GM10266 (cell line): Measurements from ENCODE around the gene RPS18.

Experiments
- DNase-seq: peaks from one replicate; pipeline ENCODE4 v3.0.0; 2012; ENCODE audit errors: extremely low spot score
- TF ChIP-seq, protein P1 (sequence below): IDR thresholded peaks from 2 replicates; pipeline ENCODE4 v1.5.1; 2012; ENCODE audit warnings: mild to moderate bottlenecking, low read depth; ENCODE audit not compliant: control insufficient read depth, insufficient read depth; ENCODE audit errors: missing control alignments

The RPS18 gene

DNA sequence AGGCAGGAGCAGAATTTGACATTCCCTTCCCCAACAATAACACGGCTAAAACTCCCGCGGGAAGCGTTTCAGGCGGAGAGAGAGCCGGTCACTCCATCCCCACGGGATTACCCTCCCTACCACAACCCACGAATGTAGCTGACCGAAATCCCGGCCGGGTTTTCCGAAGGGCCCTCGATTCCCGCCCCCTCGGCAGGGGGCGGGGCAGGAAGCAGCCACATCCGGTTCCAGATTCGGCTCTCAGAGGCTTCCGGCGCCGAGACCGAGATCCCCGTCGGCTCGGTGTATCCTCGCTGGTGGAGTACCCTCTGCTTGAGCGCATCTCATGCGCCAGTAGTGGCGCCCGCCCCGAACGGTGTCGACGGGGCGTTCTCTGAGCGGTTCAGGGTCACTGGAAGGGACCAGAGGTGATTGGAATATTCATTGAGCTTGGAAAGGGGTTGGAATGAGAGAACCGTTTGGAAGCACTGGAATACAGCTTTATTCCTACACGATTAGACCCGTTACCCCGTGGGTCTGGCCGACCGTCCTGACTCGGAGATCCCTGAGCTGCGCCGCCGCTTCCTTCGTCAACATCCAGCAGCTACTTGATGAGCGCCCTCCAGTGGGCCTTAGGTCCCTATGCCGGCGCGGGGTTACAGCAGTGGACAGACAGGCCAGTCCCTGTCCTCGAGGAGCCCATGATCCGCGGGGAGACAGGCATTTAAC is 27.5 kb downstream of the RPS18 start:
- DNase-seq = peak; percentile 88
- TF ChIP-seq, protein P1, sequence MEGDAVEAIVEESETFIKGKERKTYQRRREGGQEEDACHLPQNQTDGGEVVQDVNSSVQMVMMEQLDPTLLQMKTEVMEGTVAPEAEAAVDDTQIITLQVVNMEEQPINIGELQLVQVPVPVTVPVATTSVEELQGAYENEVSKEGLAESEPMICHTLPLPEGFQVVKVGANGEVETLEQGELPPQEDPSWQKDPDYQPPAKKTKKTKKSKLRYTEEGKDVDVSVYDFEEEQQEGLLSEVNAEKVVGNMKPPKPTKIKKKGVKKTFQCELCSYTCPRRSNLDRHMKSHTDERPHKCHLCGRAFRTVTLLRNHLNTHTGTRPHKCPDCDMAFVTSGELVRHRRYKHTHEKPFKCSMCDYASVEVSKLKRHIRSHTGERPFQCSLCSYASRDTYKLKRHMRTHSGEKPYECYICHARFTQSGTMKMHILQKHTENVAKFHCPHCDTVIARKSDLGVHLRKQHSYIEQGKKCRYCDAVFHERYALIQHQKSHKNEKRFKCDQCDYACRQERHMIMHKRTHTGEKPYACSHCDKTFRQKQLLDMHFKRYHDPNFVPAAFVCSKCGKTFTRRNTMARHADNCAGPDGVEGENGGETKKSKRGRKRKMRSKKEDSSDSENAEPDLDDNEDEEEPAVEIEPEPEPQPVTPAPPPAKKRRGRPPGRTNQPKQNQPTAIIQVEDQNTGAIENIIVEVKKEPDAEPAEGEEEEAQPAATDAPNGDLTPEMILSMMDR = peak; percentile 72

DNA sequence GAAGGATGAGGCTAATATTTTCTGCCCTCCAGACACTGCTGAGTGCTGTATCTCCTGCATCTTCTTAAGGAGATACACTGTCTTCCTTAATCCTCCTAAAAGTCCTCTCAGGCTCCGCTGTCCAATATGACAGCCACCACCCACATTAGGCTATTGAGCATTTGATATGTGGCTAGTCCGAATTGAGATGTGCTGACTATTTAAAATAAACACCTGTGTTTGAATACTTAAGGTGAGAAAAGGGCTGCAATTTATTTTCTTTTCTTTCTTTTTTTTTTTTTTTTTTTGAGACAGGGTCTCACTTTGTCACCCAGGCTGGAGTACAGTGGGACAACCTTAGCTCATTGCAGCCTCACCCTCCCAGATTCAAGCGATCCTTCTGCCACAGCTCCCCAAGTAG is 30.0 kb downstream of the RPS18 start:
- TF ChIP-seq, protein P1 = no peak
- DNase-seq = no peak

DNA sequence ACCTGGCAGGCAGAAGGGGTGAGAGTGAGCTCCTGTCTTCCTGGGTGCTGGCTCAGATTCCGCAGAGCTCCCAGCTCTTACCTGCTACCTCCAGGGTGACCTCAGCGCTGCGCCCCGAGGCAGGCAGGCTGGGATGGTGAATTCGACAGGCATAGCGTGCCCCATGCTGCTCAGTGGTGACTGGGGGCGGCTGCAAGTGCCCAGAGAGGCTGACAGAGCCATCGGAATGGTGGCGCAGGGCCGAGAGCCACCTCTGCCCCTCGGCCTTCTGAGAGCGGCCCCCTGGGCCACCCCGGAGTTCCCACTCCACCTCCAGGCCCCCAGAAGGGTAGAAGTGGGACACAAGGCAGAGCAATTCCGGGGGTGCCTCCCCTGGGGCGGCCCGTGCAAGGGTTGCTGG is 32.3 kb downstream of the RPS18 start:
- TF ChIP-seq, protein P1 = no peak
- no peak for DNase-seq

DNA sequence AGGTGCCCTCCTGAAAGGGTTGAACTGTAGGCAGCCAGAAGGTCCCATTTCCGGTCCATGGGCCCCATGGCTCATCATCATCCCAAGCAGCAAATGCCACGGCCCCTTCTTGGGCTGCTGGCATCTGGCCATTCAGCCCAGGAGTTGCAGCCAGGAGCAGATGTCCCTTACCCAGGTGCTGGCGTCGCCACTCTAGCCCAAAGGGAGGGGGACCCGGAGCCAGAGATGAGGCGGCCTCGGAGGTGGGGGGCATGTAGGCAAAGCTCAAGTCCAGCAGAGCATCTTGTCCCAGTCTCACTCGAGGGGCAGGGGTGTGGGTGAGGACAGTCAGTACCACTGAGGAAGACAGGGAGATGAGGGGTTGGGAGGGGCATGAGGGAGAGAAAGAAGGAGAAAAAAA is 33.2 kb downstream of the RPS18 start:
- no peak for DNase-seq
- TF ChIP-seq, protein P1 = no peak

DNA sequence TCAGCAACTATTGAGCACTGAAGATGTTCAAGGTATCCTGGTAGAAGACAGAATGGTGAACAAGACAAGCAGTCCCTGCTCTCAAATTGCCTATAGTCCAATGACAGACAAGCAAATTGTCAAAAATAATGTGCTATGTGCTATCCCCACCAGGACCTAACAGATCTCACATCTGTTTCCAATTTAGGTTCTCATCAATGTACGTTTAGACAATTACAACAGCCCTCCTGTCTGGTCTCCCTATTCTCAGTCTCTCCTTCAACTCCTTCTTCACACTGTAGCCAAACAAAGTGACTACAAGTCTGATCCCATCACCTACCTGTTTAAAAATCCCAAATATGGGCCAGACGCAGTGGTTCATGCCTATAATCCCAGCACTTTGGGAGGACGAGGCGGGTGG is 34.5 kb downstream of the RPS18 start:
- no peak for DNase-seq

DNA sequence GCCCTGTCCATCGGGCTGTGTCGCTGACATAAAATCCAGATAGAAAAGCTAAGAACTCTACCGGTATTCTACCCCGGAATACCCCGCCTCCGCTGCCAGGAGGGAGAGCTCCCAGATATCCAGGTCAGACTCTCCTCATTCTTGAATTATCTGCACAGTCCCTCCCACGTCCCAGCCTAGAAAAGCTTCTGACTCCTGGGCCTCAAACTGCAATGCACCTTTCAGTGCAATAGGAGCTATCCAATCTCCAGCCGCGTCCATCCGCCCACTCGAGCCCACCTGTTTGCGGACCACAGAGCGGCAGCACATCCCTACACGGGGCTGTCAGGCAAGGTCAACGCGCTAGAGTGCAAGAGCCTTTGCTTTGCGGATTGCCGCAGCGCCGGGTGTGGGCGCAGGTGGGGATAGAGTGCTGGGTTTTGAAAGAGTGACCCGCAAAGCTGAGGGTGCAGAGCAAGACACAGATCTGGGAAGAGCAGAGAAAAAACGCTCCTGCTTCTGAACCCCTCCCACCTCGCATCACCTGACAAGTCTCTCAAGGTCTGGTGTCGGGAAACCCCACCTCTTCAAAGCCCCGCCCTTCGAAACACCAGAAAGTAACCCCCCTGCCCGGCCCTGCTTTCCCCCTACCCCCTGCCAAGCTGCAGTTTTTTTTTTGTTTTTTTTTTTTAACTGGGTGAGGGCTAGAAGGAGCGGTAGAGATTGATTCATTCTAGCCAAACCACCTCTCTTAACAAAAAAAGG is 40.7 kb downstream of the RPS18 start:
- DNase-seq = peak; percentile 87
- TF ChIP-seq, protein P1 = no peak

More for the DNA sequence above, 34.5 kb downstream of the RPS18 start:
- TF ChIP-seq, protein P1 = no peak
